Activated naive CD8-positive, alpha-beta T cell treated with anti-CD3 and anti-CD28 coated beads, Interleukin-2, amount 50 U/mL, for 16 hours (primary cell): ENCODE data around the gene TAPBP.
"Not testable (repeated sequence)": the region's sequence is repeated elsewhere in the genome, so short reads cannot be mapped to it uniquely, and the experiment has no call there.

Source experiments
- DNase-seq: peaks from one replicate; pipeline ENCODE4 v3.0.0-alpha.2; 2020; ENCODE audit warnings: low read depth, low spot score

TAPBP gene

GRCh38 chr6:33297956-33298772 lies 15.7 kb downstream of the TAPBP start:
- DNase-seq = no peak

- no peak for DNase-seq
Measured at GRCh38 chr6:33297406-33297955, 16.4 kb downstream of the TAPBP start.

GRCh38 chr6:33296797-33297405 lies 17.0 kb downstream of the TAPBP start:
- DNase-seq = no peak

GRCh38 chr6:33295621-33296369 lies 18.1 kb downstream of the TAPBP start:
- DNase-seq = no peak

- no peak for DNase-seq
Measured at GRCh38 chr6:33294086-33294823, 19.6 kb downstream of the TAPBP start.

- DNase-seq = no peak
Measured at GRCh38 chr6:33292996-33293682, 20.7 kb downstream of the TAPBP start.

- DNase-seq = no peak
Measured at GRCh38 chr6:33290459-33290858, 23.4 kb downstream of the TAPBP start.

GRCh38 chr6:33289784-33290315 lies 24.0 kb downstream of the TAPBP start:
- no peak for DNase-seq

- peak; percentile 65 for DNase-seq
Measured at GRCh38 chr6:33288921-33289783, 24.7 kb downstream of the TAPBP start, which contains the start of the genes PFDN6 and WDR46. Gene PFDN6 (plus strand): TSS chr6:33289601. CDS start chr6:33289857, 256 bp downstream. Gene WDR46 (minus strand): TSS chr6:33289239. CDS start chr6:33289170, 69 bp downstream.

GRCh38 chr6:33288141-33288920 lies 25.5 kb downstream of the TAPBP start:
- no peak for DNase-seq

GRCh38 chr6:33286946-33287914 lies 26.6 kb downstream of the TAPBP start:
- DNase-seq = no peak

GRCh38 chr6:33285214-33285613 lies 28.7 kb downstream of the TAPBP start:
- DNase-seq = not testable (repeated sequence)

- DNase-seq = no peak
Measured at GRCh38 chr6:33280539-33280938, 33.3 kb downstream of the TAPBP start.

- no peak for DNase-seq
Measured at GRCh38 chr6:33279971-33280511, 33.8 kb downstream of the TAPBP start.

GRCh38 chr6:33279257-33279695 lies 34.6 kb downstream of the TAPBP start:
- no peak for DNase-seq

- DNase-seq = no peak
Measured at GRCh38 chr6:33278810-33279209, 35.1 kb downstream of the TAPBP start.

- no peak for DNase-seq
Measured at GRCh38 chr6:33278392-33278741, 35.5 kb downstream of the TAPBP start.
